ENCODE results near the gene ZFC3H1. TPM values are rescaled to one million over a fixed set of nuclear protein-coding genes. Genes with fewer than 3 reads are reported as not detected.
"Not testable (repeated sequence)": the region's sequence is repeated elsewhere in the genome, so short reads cannot be mapped to it uniquely, and the experiment has no call there.

ZFC3H1 gene
- total and polyA plus RNA-seq, 2 donors (not counting 3 experiments of a cell fraction or from before 2014, with no cell fraction given), result 23.6 to 60.4 TPM

DNA sequence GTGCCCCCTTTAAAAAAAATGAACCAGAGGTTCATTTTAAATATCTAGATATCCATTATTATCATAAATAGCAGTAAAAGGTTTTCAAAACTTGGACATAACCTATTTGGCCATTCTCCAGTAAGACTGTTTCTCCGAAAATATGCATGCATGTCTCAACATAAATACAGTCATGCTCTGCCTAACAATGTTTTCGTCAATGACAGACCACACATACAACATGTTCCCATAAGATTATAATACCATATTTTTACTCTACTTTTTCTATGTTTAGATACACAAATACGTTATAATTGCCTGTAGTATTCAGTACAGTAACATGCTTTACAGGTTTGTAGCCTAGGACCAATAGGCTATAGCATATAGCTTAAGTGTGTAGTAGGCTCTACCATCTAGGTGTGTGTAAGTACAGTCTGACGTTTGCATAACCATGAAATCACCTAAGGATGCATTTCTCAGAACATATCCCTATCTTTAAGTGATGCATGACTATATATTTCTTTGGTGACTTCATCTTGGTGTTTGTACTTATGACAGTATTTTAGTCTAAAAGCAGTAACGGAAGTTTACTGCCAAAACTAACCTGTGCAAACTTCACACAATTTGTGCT, 25.4 kb upstream of the ZFC3H1 start:
- H3K36me3 ChIP-seq (ENCODE audit: control insufficient read depth in 2 of 2, extremely low read depth in 1 of 2, insufficient read depth in 2 of 2, low read length in 2 of 2), result no peaks in the 10 kb centered on the region
- H2AFZ ChIP-seq (ENCODE audit: low read depth, low read length), result no peak overlapping the region
- H3K27me3 ChIP-seq (ENCODE audit: control insufficient read depth in 2 of 2, insufficient read depth in 2 of 2, low read length in 2 of 2), result no peaks in the 10 kb centered on the region
- no TSS peak for BruUV-seq (replicated peaks)
- intact Hi-C loops (cut with micrococcal nuclease) (no loop called here), dilution Hi-C loops (cut with MboI; ENCODE audit: extremely low pct_ligation_motif_present, low sequenced_read_pairs) (no loop called here)
- no peak overlapping the region for H3K9ac ChIP-seq (replicated peaks; ENCODE audit: extremely low read depth, insufficient read depth, low read length)
- POLR2A ChIA-PET, result no interaction called here
- H3K4me1 ChIP-seq (ENCODE audit: control insufficient read depth, extremely low read depth, insufficient read depth, low read length), result peaks cover 4% of the 10 kb centered on the region
- H4K20me1 ChIP-seq (replicated peaks; ENCODE audit: control insufficient read depth, extremely low read depth, insufficient read depth, low read length), result no peaks in the 10 kb centered on the region
- no peaks in the 10 kb centered on the region for H3K79me2 ChIP-seq (ENCODE audit: control insufficient read depth, insufficient read depth, low read length)
- H3K9me3 ChIP-seq (replicated peaks; ENCODE audit: control insufficient read depth, insufficient read depth, low read length), result no peaks in the 10 kb centered on the region
- no peak overlapping the region for H3K27ac ChIP-seq (ENCODE audit: insufficient read depth, low read depth, low read length)
- no peaks in the 10 kb centered on the region for H3K9me1 ChIP-seq (replicated peaks; ENCODE audit: control insufficient read depth, extremely low read depth, insufficient read depth, low read length)
- FAIRE-seq, result no peak
- CTCF ChIA-PET, result no interaction called here
- TF ChIP-seq EZH2 (IDR thresholded peaks at IDR 0.05; ENCODE audit: borderline replicate concordance, low read depth, low read length, severe bottlenecking), result no peak
- no peak for TF ChIP-seq MYC (IDR thresholded peaks at IDR 0.05; ENCODE audit: low read depth, low read length)
- no peak for TF ChIP-seq POLR2AphosphoS5 (IDR thresholded peaks at IDR 0.05; ENCODE audit: insufficient read depth, low read depth, low read length)
- TF ChIP-seq GATA2 (IDR thresholded peaks at IDR 0.05; ENCODE audit: insufficient read depth, insufficient read length, low read depth, low read length), result no peak
- TF ChIP-seq FOS (IDR thresholded peaks at IDR 0.05; ENCODE audit: borderline replicate concordance, insufficient read depth, low read length), result no peak
- TF ChIP-seq, protein P1, sequence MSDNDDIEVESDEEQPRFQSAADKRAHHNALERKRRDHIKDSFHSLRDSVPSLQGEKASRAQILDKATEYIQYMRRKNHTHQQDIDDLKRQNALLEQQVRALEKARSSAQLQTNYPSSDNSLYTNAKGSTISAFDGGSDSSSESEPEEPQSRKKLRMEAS (IDR thresholded peaks at IDR 0.05; ENCODE audit: insufficient read depth, insufficient read length), result no peak
- TF ChIP-seq POLR2A (IDR thresholded peaks at IDR 0.05; ENCODE audit: low read depth, low read length), result no peak
- TF ChIP-seq JUN (IDR thresholded peaks at IDR 0.05; ENCODE audit: borderline replicate concordance, insufficient read depth, insufficient read length, low read depth), result no peak
- TF ChIP-seq, protein P2, sequence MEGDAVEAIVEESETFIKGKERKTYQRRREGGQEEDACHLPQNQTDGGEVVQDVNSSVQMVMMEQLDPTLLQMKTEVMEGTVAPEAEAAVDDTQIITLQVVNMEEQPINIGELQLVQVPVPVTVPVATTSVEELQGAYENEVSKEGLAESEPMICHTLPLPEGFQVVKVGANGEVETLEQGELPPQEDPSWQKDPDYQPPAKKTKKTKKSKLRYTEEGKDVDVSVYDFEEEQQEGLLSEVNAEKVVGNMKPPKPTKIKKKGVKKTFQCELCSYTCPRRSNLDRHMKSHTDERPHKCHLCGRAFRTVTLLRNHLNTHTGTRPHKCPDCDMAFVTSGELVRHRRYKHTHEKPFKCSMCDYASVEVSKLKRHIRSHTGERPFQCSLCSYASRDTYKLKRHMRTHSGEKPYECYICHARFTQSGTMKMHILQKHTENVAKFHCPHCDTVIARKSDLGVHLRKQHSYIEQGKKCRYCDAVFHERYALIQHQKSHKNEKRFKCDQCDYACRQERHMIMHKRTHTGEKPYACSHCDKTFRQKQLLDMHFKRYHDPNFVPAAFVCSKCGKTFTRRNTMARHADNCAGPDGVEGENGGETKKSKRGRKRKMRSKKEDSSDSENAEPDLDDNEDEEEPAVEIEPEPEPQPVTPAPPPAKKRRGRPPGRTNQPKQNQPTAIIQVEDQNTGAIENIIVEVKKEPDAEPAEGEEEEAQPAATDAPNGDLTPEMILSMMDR (IDR thresholded peaks at IDR 0.05; ENCODE audit: extremely low read depth in 1 of 2, insufficient read depth in 1 of 2, low read depth in 1 of 2, low read length in 2 of 2), result no peak
- H3K4me2 ChIP-seq (ENCODE audit: insufficient read depth, low read length), result no peak overlapping the region
- no peak for DNase-seq (ENCODE audit: low read depth, low spot score)
- H3K4me3 ChIP-seq (replicated peaks in 1 of 3; ENCODE audit: insufficient read depth in 1 of 3, low read depth in 1 of 3, low read length in 3 of 3), result no peak overlapping the region

DNA sequence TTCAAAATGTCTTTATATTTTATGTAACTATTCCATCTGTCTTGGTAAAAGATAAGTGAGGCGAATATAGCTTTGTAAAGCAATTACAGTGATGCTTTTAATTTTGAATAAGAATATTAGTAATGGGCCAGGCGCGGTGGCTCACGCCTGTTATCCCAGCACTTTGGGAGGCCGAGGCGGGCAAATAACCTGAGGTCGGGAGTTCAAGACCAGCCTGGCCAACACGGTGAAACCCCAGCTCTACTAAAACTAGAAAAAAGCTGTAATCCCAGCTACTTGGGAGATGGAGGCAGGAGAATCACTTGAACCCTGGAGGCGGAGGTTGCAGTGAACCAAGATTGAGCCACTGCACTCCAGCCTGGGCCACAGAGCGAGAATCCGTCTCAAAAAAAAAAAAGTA, 23.5 kb upstream of the ZFC3H1 start:
- peak overlapping the region; percentile 98 for H3K4me2 ChIP-seq (ENCODE audit: insufficient read depth, low read length)
- FAIRE-seq; H3K4me1 ChIP-seq (ENCODE audit: control insufficient read depth, extremely low read depth, insufficient read depth, low read length); H3K79me2 ChIP-seq (ENCODE audit: control insufficient read depth, insufficient read depth, low read length); DNase-seq (ENCODE audit: low read depth, low spot score); H3K9me3 ChIP-seq (replicated peaks; ENCODE audit: control insufficient read depth, insufficient read depth, low read length); dilution Hi-C loops (cut with MboI; ENCODE audit: extremely low pct_ligation_motif_present, low sequenced_read_pairs); H4K20me1 ChIP-seq (replicated peaks; ENCODE audit: control insufficient read depth, extremely low read depth, insufficient read depth, low read length); BruUV-seq (replicated peaks); H2AFZ ChIP-seq (ENCODE audit: low read depth, low read length); H3K27me3 ChIP-seq (ENCODE audit: control insufficient read depth in 2 of 2, insufficient read depth in 2 of 2, low read length in 2 of 2); POLR2A ChIA-PET; H3K9ac ChIP-seq (replicated peaks; ENCODE audit: extremely low read depth, insufficient read depth, low read length); H3K27ac ChIP-seq (ENCODE audit: insufficient read depth, low read depth, low read length); H3K9me1 ChIP-seq (replicated peaks; ENCODE audit: control insufficient read depth, extremely low read depth, insufficient read depth, low read length); H3K36me3 ChIP-seq (ENCODE audit: control insufficient read depth in 2 of 2, extremely low read depth in 1 of 2, insufficient read depth in 2 of 2, low read length in 2 of 2): not testable (repeated sequence)
- CTCF ChIA-PET, result interaction anchor here (1.0 to 4.6 kb wide), 7 partner anchors 16 to 59 kb away, joined by 3 to 59 read pairs (median 4); no protein-coding TSS in a partner anchor
- intact Hi-C loops (cut with micrococcal nuclease), result loop anchor here (2.0 kb wide), 3 partner anchors 20 to 68 kb away; partner anchors contain the start of gene RAB21
- H3K4me3 ChIP-seq (replicated peaks in 1 of 3; ENCODE audit: insufficient read depth in 1 of 3, low read depth in 1 of 3, low read length in 3 of 3), result peak overlapping the region in 1 of 3 experiments; percentile 98
